Keratinocyte (primary cell): Measurements from ENCODE around the gene LRRC7. TPM values are rescaled to one million over a fixed set of nuclear protein-coding genes. Genes with fewer than 3 reads are reported as not detected.
A peak's percentile ranks its signal among the peaks of the same experiment; 100 is the strongest.

ENCODE experiments used
- DNase-seq: peaks from one replicate; pipeline ENCODE4 v3.0.0-alpha.2; 2011; ENCODE audit warnings: low read depth, missing footprints, low spot score
- FAIRE-seq: peaks from 2 replicates; lab custom pipeline; 2011; peaks lifted over from hg19 to GRCh38; lab: Jason Lieb, UNC
- H2AFZ ChIP-seq: 2 replicates; pipeline ENCODE4 v1.6.0; 2012; ENCODE audit warnings: low read length, control low read depth, inconsistent platforms; ENCODE audit not compliant: control insufficient read depth
- H3K27ac ChIP-seq: 2 replicates; pipeline ENCODE4 v1.5.1; 2011; ENCODE audit warnings: low read length; ENCODE audit not compliant: control insufficient read depth, insufficient read depth
- H3K27me3 ChIP-seq: 3 replicates; pipeline ENCODE4 v1.6.0; 2011; ENCODE audit warnings: low read length; ENCODE audit not compliant: control insufficient read depth, insufficient read depth; ENCODE audit errors: extremely low read depth
- H3K36me3 ChIP-seq, 2 experiments: 2 replicates in 1 of 2; 3 replicates in 1 of 2; pipeline ENCODE4 v1.5.1; 2011; ENCODE audit warnings: low read length in 2 of 2, mild to moderate bottlenecking in 1 of 2; ENCODE audit not compliant: control insufficient read depth in 2 of 2, insufficient read depth in 2 of 2; ENCODE audit errors: extremely low read depth in 1 of 2
- H3K4me1 ChIP-seq: 3 replicates; pipeline ENCODE4 v1.5.1; 2011; ENCODE audit warnings: low read length; ENCODE audit not compliant: control insufficient read depth, insufficient read depth; ENCODE audit errors: extremely low read depth
- H3K4me2 ChIP-seq: 3 replicates; pipeline ENCODE4 v1.6.0; 2011; ENCODE audit warnings: low read depth, low read length; ENCODE audit not compliant: control insufficient read depth, insufficient read depth; ENCODE audit errors: extremely low read depth
- H3K4me3 ChIP-seq, 3 experiments: fragments of 200-600 bp in 1 of 3; sonication (generic) in 1 of 3; 2 replicates in 2 of 3; 3 replicates in 1 of 3; pipeline ENCODE4 v1.5.1; 2011 to 2016; ENCODE audit warnings: low read length in 3 of 3, mild to moderate bottlenecking in 3 of 3, control low read depth in 2 of 3, inconsistent platforms in 1 of 3, low read depth in 1 of 3, mixed read lengths in 1 of 3, mixed run types in 1 of 3, moderate library complexity in 1 of 3; ENCODE audit not compliant: control insufficient read depth in 2 of 3, insufficient read depth in 2 of 3; ENCODE audit errors: extremely low read depth in 1 of 3
- H3K79me2 ChIP-seq: 2 replicates; pipeline ENCODE4 v1.6.0; 2012; ENCODE audit warnings: low read length; ENCODE audit not compliant: control insufficient read depth, insufficient read depth
- H3K9ac ChIP-seq: 3 replicates; pipeline ENCODE4 v1.6.0; 2011; ENCODE audit warnings: low read length; ENCODE audit not compliant: control insufficient read depth, insufficient read depth; ENCODE audit errors: extremely low read depth
- H3K9me1 ChIP-seq: 3 replicates; pipeline ENCODE4 v1.6.0; 2011; ENCODE audit warnings: low read length; ENCODE audit not compliant: control insufficient read depth, insufficient read depth; ENCODE audit errors: extremely low read depth
- H3K9me3 ChIP-seq: 2 replicates; pipeline ENCODE4 v1.5.1; 2012; ENCODE audit warnings: low read depth, low read length; ENCODE audit not compliant: control insufficient read depth
- H4K20me1 ChIP-seq: 3 replicates; pipeline ENCODE4 v1.6.0; 2011; ENCODE audit warnings: low read length; ENCODE audit not compliant: control insufficient read depth, insufficient read depth; ENCODE audit errors: extremely low read depth
- CTCF ChIP-seq, 3 experiments: IDR thresholded peaks in 1 of 3; conservative IDR thresholded peaks in 1 of 3; optimal IDR thresholded peaks in 1 of 3; 2 replicates in 2 of 3; 3 replicates in 1 of 3; pipeline versions ENCODE3 to v1.5.1; 2011; ENCODE audit warnings: low read length in 3 of 3, mild to moderate bottlenecking in 3 of 3, moderate library complexity in 2 of 3, control low read depth in 1 of 3, inconsistent platforms in 1 of 3; ENCODE audit not compliant: insufficient read depth in 2 of 3; ENCODE audit errors: extremely low read depth in 1 of 3
- EZH2 ChIP-seq: IDR thresholded peaks from one replicate; pipeline ENCODE4 v1.6.1; 2012; ENCODE audit warnings: inconsistent platforms, mild to moderate bottlenecking, low read length, moderate library complexity
- dilution Hi-C: fragments of 300-500 bp; cut with MboI; formaldehyde crosslinking; loops from one replicate; pipeline ENCODE4 v1.7.0; 2020; ENCODE audit warnings: low sequenced_read_pairs; ENCODE audit not compliant: extremely low pct_ligation_motif_present
- polyA plus RNA-seq, 5 experiments: library from polyadenylated mRNA; depleted of rRNA in 3 of 5; stranded (reverse) in 3 of 5; stranded (forward) in 1 of 5; unstranded in 1 of 5; fragments of >200 nt; gene quantifications; 1 replicate in 1 of 5; 2 replicates in 3 of 5; 3 replicates in 1 of 5; pipeline versions ENCODE4 v1.2.1 to v1.2.3, GENCODE V29; 2011 to 2012; ENCODE audit warnings: missing spikeins in 2 of 5, low read depth in 1 of 5, low replicate concordance in 1 of 5

The LRRC7 gene
- polyA plus RNA-seq, 1 donor (not counting 4 experiments of a cell fraction or from before 2014, with no cell fraction given): 0.28 TPM

GRCh38 chr1:69993810-69994209 lies 426.1 kb downstream of the LRRC7 start:
- Histone ChIP-seq H3K9me3 (no peaks in the 10 kb centered on the region), H2AFZ (no peak overlapping the region), H3K9ac (no peak overlapping the region), H3K4me2 (no peak overlapping the region), H3K4me1 (peaks cover 5% of the 10 kb centered on the region), H4K20me1 (no peaks in the 10 kb centered on the region), H3K27me3 (no peaks in the 10 kb centered on the region), H3K9me1 (no peaks in the 10 kb centered on the region), H3K27ac (no peak overlapping the region), H3K36me3 (no peaks in the 10 kb centered on the region), H3K4me3 (no peak overlapping the region), H3K79me2 (no peaks in the 10 kb centered on the region)
- TF ChIP-seq EZH2: no peak
- TF ChIP-seq CTCF (optimal IDR thresholded peaks at IDR 0.05 in 1 of 3, IDR thresholded peaks at IDR 0.05 in 1 of 3, conservative IDR thresholded peaks at IDR 0.05 in 1 of 3; ENCODE audit: extremely low read depth in 1 of 3, insufficient read depth in 2 of 3, low read length in 3 of 3): no peak
- dilution Hi-C loops: no loop called here
- DNase-seq (no peak), FAIRE-seq (no peak)

DNA sequence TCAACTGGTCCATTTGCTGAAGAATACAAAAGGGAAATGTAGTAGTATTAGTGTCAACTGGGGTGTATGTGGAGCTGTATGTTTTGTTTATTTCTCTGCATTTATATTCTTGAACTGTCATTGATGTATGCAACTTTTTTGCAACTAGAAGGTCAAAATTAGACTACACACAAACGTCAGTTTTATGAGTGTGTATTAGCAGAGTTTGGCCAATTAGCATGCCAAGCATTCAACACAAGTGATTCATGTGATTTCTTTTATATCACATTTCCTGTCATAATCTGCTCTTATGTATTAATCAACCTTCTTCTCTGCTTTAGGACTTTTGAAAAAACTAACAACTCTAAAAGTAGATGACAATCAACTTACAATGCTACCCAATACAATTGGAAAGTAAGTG lies 426.5 kb downstream of the LRRC7 start:
- FAIRE-seq: no peak
- dilution Hi-C loops: no loop called here
- Histone ChIP-seq H3K27ac (no peak overlapping the region), H3K36me3 (no peaks in the 10 kb centered on the region), H3K79me2 (no peaks in the 10 kb centered on the region), H3K27me3 (no peaks in the 10 kb centered on the region), H3K4me1 (peaks cover 5% of the 10 kb centered on the region), H3K9me3 (no peaks in the 10 kb centered on the region), H3K9ac (no peak overlapping the region), H3K4me3 (no peak overlapping the region), H3K9me1 (no peaks in the 10 kb centered on the region), H3K4me2 (peak overlapping the region; percentile 25), H2AFZ (peak overlapping the region; percentile 16), H4K20me1 (no peaks in the 10 kb centered on the region)
- TF ChIP-seq EZH2 (no peak), CTCF (optimal IDR thresholded peaks at IDR 0.05 in 1 of 3, IDR thresholded peaks at IDR 0.05 in 1 of 3, conservative IDR thresholded peaks at IDR 0.05 in 1 of 3; ENCODE audit: extremely low read depth in 1 of 3, insufficient read depth in 2 of 3, low read length in 3 of 3) (no peak)
- no peak for DNase-seq
